IPS-11a (cell line): ENCODE measurements around the gene SDHAF1.
A peak's percentile ranks its signal among the peaks of the same experiment; 100 is the strongest.
"Not testable (repeated sequence)": the region's sequence is repeated elsewhere in the genome, so short reads cannot be mapped to it uniquely, and the experiment has no call there.

Experiments used
- H3K4me3 ChIP-seq: one replicate; pipeline ENCODE4 v1.5.1; 2013; ENCODE audit warnings: low read depth, low read length, control low read depth

The SDHAF1 gene

GRCh38 chr19:36014012-36014924 is 19.3 kb downstream of the SDHAF1 start, which contains the start of gene ALKBH6:
Gene ALKBH6, minus strand, starts transcription at chr19:36014213. Its CDS starts 816 bp downstream, at chr19:36013397.
- peak within 1 kb of the TSS; percentile 78 for H3K4me3 ChIP-seq

- H3K4me3 ChIP-seq = no peak overlapping the region
These were observed 24.2 kb downstream of the SDHAF1 start for GRCh38 chr19:36019061-36019670.

GRCh38 chr19:36023432-36023831 is 28.4 kb downstream of the SDHAF1 start:
- no peak overlapping the region for H3K4me3 ChIP-seq

GRCh38 chr19:36025541-36025940 is 30.6 kb downstream of the SDHAF1 start:
- H3K4me3 ChIP-seq = no peak overlapping the region

GRCh38 chr19:36026091-36026876 is 31.3 kb downstream of the SDHAF1 start:
- no peak overlapping the region for H3K4me3 ChIP-seq

- no peak overlapping the region for H3K4me3 ChIP-seq
These were observed 32.7 kb downstream of the SDHAF1 start for GRCh38 chr19:36027696-36028095.

GRCh38 chr19:36028313-36029041 is 33.5 kb downstream of the SDHAF1 start:
- no peak overlapping the region for H3K4me3 ChIP-seq

GRCh38 chr19:36030264-36031148 is 35.5 kb downstream of the SDHAF1 start:
- H3K4me3 ChIP-seq = no peak overlapping the region

- no peak overlapping the region for H3K4me3 ChIP-seq
These were observed 36.3 kb downstream of the SDHAF1 start for GRCh38 chr19:36031308-36031707.

GRCh38 chr19:36032251-36033104 is 37.5 kb downstream of the SDHAF1 start, which contains the start of gene CLIP3:
Gene CLIP3, minus strand, starts transcription at chr19:36032873. Its CDS starts 516 bp downstream, at chr19:36032357.
- H3K4me3 ChIP-seq = peak within 1 kb of the TSS; percentile 22

- H3K4me3 ChIP-seq = no peak overlapping the region
These were observed 45.5 kb downstream of the SDHAF1 start for GRCh38 chr19:36040495-36040894.

- not testable (repeated sequence) for H3K4me3 ChIP-seq
These were observed 46.1 kb downstream of the SDHAF1 start for GRCh38 chr19:36041092-36041491.

GRCh38 chr19:36041831-36042230 is 46.8 kb downstream of the SDHAF1 start:
- no peak overlapping the region for H3K4me3 ChIP-seq

GRCh38 chr19:36043952-36044351 is 49.0 kb downstream of the SDHAF1 start:
- no peak overlapping the region for H3K4me3 ChIP-seq
